Endothelial cell (in vitro differentiated cells): Measurements from ENCODE around the gene ATXN1. TPM values are rescaled to one million over a fixed set of nuclear protein-coding genes. Genes with fewer than 3 reads are reported as not detected.
"Not testable (repeated sequence)": the region's sequence is repeated elsewhere in the genome, so short reads cannot be mapped to it uniquely, and the experiment has no call there.

Experiments used
- DNase-seq: peaks from one replicate; pipeline ENCODE4 v3.0.0; 2021; ENCODE audit warnings: low spot score
- H3K27ac Mint-ChIP-seq: one replicate; pipeline ENCODE4 v1.8.0; 2021; ENCODE audit warnings: mixed read lengths, inconsistent platforms; ENCODE audit not compliant: unreplicated experiment
- H3K27me3 Mint-ChIP-seq: one replicate; pipeline ENCODE4 v1.8.0; 2021; ENCODE audit warnings: mild to moderate bottlenecking, moderate library complexity, mixed read lengths, inconsistent platforms; ENCODE audit not compliant: unreplicated experiment
- H3K36me3 Mint-ChIP-seq: one replicate; pipeline ENCODE4 v1.8.0; 2021; ENCODE audit warnings: mild to moderate bottlenecking, low read depth, mixed read lengths, inconsistent platforms; ENCODE audit not compliant: unreplicated experiment
- H3K4me1 Mint-ChIP-seq: one replicate; pipeline ENCODE4 v1.8.0; 2021; ENCODE audit warnings: mild to moderate bottlenecking, mixed read lengths, inconsistent platforms; ENCODE audit not compliant: unreplicated experiment
- H3K4me3 Mint-ChIP-seq: one replicate; pipeline ENCODE4 v1.8.0; 2021; ENCODE audit warnings: mild to moderate bottlenecking, mixed read lengths, inconsistent platforms; ENCODE audit not compliant: unreplicated experiment
- H3K9me3 Mint-ChIP-seq: one replicate; pipeline ENCODE4 v1.8.0; 2021; ENCODE audit warnings: mixed read lengths, inconsistent platforms; ENCODE audit not compliant: unreplicated experiment
- CTCF ChIP-seq: fragments of 200-600 bp; sonication (generic); IDR thresholded peaks from one replicate; pipeline ENCODE4 v1.5.0; 2021; ENCODE audit warnings: antibody characterized with exemption; ENCODE audit not compliant: unreplicated experiment
- total RNA-seq: library from RNA; stranded (reverse); fragmentation: NEBNext Ultra II Directional; extraction: Animal tissue kit (Norgen Biotek cat#: 25700); gene quantifications from one replicate; pipeline ENCODE4 v1.2.1, GENCODE V29; 2021; ENCODE audit not compliant: unreplicated experiment

ATXN1 gene
- total RNA-seq, 1 donor from 2014 or later: 18.7 TPM

- no peak for DNase-seq
- Mint-ChIP-seq H3K27me3 (peaks cover 4% of the 10 kb centered on the region), H3K27ac (no peak overlapping the region), H3K9me3 (no peaks in the 10 kb centered on the region), H3K4me1 (no peaks in the 10 kb centered on the region), H3K4me3 (no peak overlapping the region), H3K36me3 (no peaks in the 10 kb centered on the region)
- no peak for TF ChIP-seq CTCF
Observed at GRCh38 chr6:16383607-16384206, 377.6 kb downstream of the ATXN1 start.

GRCh38 chr6:16381968-16382367, 379.3 kb downstream of the ATXN1 start:
- not testable (repeated sequence) for H3K9me3 Mint-ChIP-seq, H3K36me3 Mint-ChIP-seq, H3K27me3 Mint-ChIP-seq, H3K4me1 Mint-ChIP-seq, H3K4me3 Mint-ChIP-seq, DNase-seq, H3K27ac Mint-ChIP-seq

GRCh38 chr6:16380220-16380809, 380.9 kb downstream of the ATXN1 start:
- peaks cover 3% of the 10 kb centered on the region for H3K4me1 Mint-ChIP-seq
- no peaks in the 10 kb centered on the region for H3K36me3 Mint-ChIP-seq

GRCh38 chr6:16378360-16378759, 382.9 kb downstream of the ATXN1 start:
- H3K27ac Mint-ChIP-seq, H3K27me3 Mint-ChIP-seq, H3K36me3 Mint-ChIP-seq, DNase-seq, H3K4me3 Mint-ChIP-seq, H3K9me3 Mint-ChIP-seq, H3K4me1 Mint-ChIP-seq: not testable (repeated sequence)

More at GRCh38 chr6:16380220-16380809, 380.9 kb downstream of the ATXN1 start:
- Mint-ChIP-seq H3K9me3 (no peaks in the 10 kb centered on the region), H3K4me3 (no peak overlapping the region), H3K27me3 (peaks cover 2% of the 10 kb centered on the region), H3K27ac (no peak overlapping the region)
- no peak for TF ChIP-seq CTCF
- DNase-seq: no peak

GRCh38 chr6:16377470-16377869, 383.8 kb downstream of the ATXN1 start:
- H3K36me3 Mint-ChIP-seq: no peaks in the 10 kb centered on the region
- no peak overlapping the region for H3K4me3 Mint-ChIP-seq
- peaks cover 3% of the 10 kb centered on the region for H3K4me1 Mint-ChIP-seq
- no peak for TF ChIP-seq CTCF
- H3K27ac Mint-ChIP-seq: no peak overlapping the region
- no peaks in the 10 kb centered on the region for H3K27me3 Mint-ChIP-seq
- no peak for DNase-seq
- H3K9me3 Mint-ChIP-seq: no peaks in the 10 kb centered on the region

- Mint-ChIP-seq H3K4me3 (no peak overlapping the region), H3K36me3 (no peaks in the 10 kb centered on the region), H3K4me1 (peaks cover 3% of the 10 kb centered on the region), H3K27ac (no peak overlapping the region), H3K9me3 (no peaks in the 10 kb centered on the region), H3K27me3 (no peaks in the 10 kb centered on the region)
- TF ChIP-seq CTCF: no peak
- DNase-seq: no peak
Observed at GRCh38 chr6:16375843-16376242, 385.4 kb downstream of the ATXN1 start.
